Measurements from ENCODE around the gene RMND1. TPM values are rescaled to one million over a fixed set of nuclear protein-coding genes. Genes with fewer than 3 reads are reported as not detected.

Gene RMND1
- total and polyA plus RNA-seq, 9 of the 15 experiments (the other 6 are each of a cell fraction or from before 2014, with no cell fraction given): 26.9 to 47.8 (median 36.2) TPM

DNA sequence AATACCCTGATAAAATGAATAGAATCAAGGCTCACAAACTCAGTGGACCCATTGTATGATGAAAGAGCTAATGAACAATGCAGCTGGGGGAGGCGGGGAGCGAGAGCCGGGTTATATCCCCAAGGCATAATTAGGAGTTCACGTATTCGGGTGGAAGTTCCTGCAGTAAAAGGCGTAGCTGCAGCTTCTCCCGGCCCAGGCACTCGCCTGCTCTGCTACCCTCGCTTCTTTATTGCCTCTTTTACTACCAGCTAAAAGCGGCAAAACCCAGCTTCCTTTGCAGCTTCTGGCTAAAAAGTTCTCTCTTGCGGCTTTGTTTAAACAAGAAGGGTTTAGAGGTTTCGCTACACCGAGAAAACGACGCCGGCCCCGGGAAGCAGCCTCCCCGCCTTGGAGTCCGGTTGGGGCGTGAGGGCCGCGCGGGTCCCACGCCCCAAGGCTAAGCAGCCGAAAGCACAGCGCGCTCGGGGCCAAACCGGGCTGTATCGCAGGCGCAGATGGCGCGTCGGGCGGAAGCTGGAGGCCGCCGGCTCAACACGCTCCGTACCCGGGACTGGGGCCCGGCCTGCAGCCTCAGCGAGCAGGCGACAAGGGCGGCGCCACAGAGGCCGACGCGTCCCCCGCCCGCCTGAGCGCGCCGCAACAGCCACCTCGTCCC is 62.2 kb downstream of the RMND1 start (continued):
- TF ChIP-seq, protein P1, sequence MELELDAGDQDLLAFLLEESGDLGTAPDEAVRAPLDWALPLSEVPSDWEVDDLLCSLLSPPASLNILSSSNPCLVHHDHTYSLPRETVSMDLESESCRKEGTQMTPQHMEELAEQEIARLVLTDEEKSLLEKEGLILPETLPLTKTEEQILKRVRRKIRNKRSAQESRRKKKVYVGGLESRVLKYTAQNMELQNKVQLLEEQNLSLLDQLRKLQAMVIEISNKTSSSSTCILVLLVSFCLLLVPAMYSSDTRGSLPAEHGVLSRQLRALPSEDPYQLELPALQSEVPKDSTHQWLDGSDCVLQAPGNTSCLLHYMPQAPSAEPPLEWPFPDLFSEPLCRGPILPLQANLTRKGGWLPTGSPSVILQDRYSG (tag; conservative IDR thresholded peaks at IDR 0.05; ENCODE audit: low read depth): no peak
- TF ChIP-seq NBN (IDR thresholded peaks at IDR 0.05; ENCODE audit: low read depth) (0 out of 2 replicates have a peak, but pooled peaks have one; percentile 42), LCOR (CRISPR knock-in tag; IDR thresholded peaks at IDR 0.05) (no peak; the same call in 1 of the 2 replicates), CXXC5 (CRISPR knock-in tag; IDR thresholded peaks at IDR 0.05) (peak; percentile 89; the same call in 1 of the 2 replicates), MTA3 (IDR thresholded peaks at IDR 0.05; ENCODE audit: borderline replicate concordance) (peak; percentile 81; the same call in 1 of the 2 replicates), ZKSCAN1 (IDR thresholded peaks at IDR 0.05; ENCODE audit: low read depth, low read length) (no peak; the same call in 1 of the 2 replicates), TAF1 (IDR thresholded peaks at IDR 0.05; ENCODE audit: control insufficient read depth, extremely low read depth, insufficient read depth, low read length, severe bottlenecking) (peak; percentile 86), HLTF (IDR thresholded peaks at IDR 0.05) (peak; percentile 47; the same call in 1 of the 2 replicates), CBFA2T3 (IDR thresholded peaks at IDR 0.05) (no peak), SREBF2 (CRISPR knock-in tag; IDR thresholded peaks at IDR 0.05) (no peak), POLR2AphosphoS2 (IDR thresholded peaks at IDR 0.05; ENCODE audit: low read length) (no peak), CBX1 (IDR thresholded peaks at IDR 0.05; ENCODE audit: low read depth) (peak; percentile 74; the same call in 1 of the 2 replicates), ZNF140 (CRISPR knock-in tag; IDR thresholded peaks at IDR 0.05) (no peak), RHOXF2B (CRISPR knock-in tag; conservative IDR thresholded peaks at IDR 0.05) (no peak), TCF7L2 (IDR thresholded peaks at IDR 0.05; ENCODE audit: low read depth, low read length) (no peak), BRCA1 (IDR thresholded peaks at IDR 0.05) (no peak), BRCA1 (CRISPR knock-in tag; IDR thresholded peaks at IDR 0.05) (no peak), SIN3A (IDR thresholded peaks at IDR 0.05; ENCODE audit: borderline replicate concordance in 2 of 2, control insufficient read depth in 1 of 2, low read depth in 2 of 2, low read length in 2 of 2) (peak in 1 of 2 experiments; percentile 83; a peak in 1 of 4 replicates), BCL6 (CRISPR knock-in tag; IDR thresholded peaks at IDR 0.05) (no peak), GABPB2 (CRISPR knock-in tag; conservative IDR thresholded peaks at IDR 0.05) (no peak), SMAD4 (CRISPR knock-in tag; conservative IDR thresholded peaks at IDR 0.05) (peak; percentile 94), ZNF384 (IDR thresholded peaks at IDR 0.05; ENCODE audit: low read depth, low read length) (no peak), ZNF77 (CRISPR knock-in tag; IDR thresholded peaks at IDR 0.05) (no peak), ZNF324 (CRISPR knock-in tag; IDR thresholded peaks at IDR 0.05) (0 out of 2 replicates have a peak, but pooled peaks have one; percentile 12)
- TF ChIP-seq, protein P2, sequence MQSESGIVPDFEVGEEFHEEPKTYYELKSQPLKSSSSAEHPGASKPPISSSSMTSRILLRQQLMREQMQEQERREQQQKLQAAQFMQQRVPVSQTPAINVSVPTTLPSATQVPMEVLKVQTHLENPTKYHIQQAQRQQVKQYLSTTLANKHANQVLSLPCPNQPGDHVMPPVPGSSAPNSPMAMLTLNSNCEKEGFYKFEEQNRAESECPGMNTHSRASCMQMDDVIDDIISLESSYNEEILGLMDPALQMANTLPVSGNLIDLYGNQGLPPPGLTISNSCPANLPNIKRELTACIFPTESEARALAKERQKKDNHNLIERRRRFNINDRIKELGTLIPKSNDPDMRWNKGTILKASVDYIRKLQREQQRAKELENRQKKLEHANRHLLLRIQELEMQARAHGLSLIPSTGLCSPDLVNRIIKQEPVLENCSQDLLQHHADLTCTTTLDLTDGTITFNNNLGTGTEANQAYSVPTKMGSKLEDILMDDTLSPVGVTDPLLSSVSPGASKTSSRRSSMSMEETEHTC (IDR thresholded peaks at IDR 0.05): no peak
- TF ChIP-seq, protein P3, sequence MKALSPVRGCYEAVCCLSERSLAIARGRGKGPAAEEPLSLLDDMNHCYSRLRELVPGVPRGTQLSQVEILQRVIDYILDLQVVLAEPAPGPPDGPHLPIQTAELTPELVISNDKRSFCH (CRISPR knock-in tag; IDR thresholded peaks at IDR 0.05): no peak
- TF ChIP-seq, protein P3 (tag; IDR thresholded peaks at IDR 0.05): peak; percentile 57; the same call in 1 of the 2 replicates
- TF ChIP-seq, protein P4, sequence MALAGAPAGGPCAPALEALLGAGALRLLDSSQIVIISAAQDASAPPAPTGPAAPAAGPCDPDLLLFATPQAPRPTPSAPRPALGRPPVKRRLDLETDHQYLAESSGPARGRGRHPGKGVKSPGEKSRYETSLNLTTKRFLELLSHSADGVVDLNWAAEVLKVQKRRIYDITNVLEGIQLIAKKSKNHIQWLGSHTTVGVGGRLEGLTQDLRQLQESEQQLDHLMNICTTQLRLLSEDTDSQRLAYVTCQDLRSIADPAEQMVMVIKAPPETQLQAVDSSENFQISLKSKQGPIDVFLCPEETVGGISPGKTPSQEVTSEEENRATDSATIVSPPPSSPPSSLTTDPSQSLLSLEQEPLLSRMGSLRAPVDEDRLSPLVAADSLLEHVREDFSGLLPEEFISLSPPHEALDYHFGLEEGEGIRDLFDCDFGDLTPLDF (CRISPR knock-in tag; IDR thresholded peaks at IDR 0.05): no peak; the same call in 1 of the 2 replicates

Data from K562 (cell line).